Stimulated activated CD8-positive, alpha-beta memory T cell treated with anti-CD3 and anti-CD28 coated beads, Interleukin-15, amount 100 ng/mL, for 48 hours (primary cell): ENCODE results near the gene CDH23.

ENCODE experiments used
- DNase-seq, 2 donors: peaks; one replicate each; pipeline ENCODE4 v3.0.0-alpha.2; 2020; ENCODE audit warnings: low read depth in 2 of 2

Gene CDH23

DNA sequence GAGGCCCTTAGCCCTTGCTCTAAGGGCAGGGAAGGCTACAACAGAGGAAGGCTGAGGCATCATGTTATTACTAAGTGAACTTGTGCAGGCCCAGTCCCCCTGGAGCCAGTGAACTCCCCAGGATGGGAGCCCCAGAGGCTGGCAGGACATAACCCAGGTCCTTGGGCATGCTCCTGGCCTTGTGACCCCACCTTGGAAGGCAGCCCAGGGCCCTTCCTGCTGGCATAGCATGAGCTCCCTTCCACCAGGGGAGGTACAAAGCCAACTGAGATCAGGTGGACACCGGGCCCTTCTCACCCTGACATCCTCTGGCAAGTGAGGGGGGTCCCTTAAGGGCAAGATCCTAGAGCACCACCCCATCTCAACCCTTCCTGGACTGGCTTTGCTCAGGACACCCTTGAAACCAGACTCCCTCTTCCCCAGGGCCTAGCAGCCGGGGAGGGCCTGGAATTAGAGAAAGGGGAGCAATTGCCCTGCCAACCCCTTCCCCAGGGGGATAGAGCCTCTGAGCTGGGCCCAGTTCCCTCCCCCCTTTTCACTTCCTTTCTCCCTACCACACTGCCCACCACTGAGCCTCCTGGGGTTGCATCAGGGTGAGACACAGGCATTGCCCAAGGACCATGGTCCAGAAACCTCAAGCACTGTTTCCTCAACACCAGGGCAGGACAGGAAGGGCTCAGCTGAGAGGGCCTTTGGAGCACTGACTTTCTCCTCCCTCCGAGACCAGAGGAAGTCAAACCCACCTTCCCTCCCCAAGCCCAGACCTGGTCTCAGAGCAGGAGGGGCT, 378.4 kb downstream of the CDH23 start:
- DNase-seq: no peak

DNA sequence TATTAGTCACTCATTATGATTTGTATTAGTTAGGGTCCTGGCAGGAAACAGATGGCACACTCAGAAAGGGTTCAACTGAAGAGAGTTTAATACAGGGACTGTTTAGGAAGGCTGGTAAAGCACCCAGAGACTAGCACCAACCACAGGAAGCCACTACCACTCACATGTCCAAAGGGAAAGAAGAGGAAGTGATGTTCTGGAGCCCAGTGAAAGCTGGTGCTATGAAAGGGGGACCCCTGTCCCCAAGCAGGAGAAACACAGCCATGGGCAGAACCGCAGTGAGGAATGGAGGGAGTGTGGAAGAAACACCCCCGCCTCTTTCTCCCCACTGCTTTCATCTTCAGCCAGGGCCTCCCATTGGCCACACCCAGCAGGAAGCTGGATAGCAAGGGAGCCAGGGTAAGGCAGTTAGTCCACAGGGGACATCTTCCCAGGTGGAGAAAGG, 379.8 kb downstream of the CDH23 start:
- no peak for DNase-seq

DNA sequence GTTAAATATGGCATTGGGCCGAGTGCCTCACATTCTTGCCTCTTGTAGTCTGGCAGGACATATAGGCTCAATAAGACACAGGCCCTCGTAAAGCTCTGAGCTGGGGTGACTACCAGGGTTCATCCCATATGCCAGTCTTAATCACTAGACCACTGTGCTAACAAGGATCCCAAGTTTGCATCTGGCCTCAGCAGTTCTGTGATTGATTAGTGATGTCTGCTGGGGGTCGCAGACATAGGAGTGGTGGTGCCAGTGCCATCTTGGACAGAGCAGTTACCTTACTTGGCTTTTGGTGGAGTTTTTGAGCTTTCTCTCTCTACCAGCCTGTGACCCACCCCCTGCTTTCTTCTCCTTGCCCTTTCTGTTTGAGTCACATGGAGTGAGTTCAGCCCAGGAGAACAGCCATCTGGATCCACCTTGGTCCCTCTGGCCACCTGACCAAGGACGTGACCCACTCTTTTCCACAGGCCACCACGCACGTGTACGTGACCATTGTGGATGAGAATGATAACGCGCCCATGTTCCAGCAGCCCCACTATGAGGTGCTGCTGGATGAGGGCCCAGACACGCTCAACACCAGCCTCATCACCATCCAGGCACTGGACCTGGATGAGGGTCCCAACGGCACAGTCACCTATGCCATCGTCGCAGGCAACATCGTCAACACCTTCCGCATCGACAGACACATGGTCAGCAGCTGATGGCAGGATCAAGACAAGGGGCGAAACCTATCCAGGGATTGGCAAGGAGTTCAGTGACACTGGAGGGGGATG, 380.7 kb downstream of the CDH23 start:
- no peak for DNase-seq

DNA sequence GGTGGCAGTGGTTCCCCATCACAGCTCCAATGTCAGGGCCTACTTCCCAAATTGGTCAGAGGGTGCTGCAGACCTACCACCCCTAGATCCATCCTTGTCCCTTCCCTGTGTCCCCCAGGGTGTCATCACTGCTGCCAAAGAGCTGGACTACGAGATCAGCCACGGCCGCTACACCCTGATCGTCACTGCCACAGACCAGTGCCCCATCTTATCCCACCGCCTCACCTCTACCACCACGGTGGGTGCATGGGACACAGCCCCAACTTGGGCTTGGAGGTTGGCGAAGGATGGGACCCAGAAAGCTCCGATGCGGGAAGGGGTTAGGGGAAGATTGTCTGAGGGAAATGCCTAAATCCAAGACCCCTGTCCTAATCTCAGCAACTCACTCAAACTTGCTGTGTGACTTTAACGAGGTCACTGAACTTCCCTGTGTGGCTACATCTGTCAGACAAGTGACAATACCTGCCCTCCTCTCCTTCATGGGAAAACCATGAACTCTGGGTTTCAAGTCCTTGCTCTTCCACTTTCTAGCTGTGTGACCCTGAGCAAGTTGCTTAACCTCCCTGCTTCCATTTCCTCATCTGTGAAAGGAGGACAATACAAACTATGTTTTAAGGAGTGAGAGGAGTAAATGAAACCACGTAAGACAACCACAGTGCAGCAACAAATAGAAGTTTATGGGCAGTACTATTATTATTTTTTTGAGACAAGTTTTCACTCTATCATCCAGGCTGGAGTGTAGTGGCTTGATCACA, 381.5 kb downstream of the CDH23 start:
- DNase-seq: no peak

DNA sequence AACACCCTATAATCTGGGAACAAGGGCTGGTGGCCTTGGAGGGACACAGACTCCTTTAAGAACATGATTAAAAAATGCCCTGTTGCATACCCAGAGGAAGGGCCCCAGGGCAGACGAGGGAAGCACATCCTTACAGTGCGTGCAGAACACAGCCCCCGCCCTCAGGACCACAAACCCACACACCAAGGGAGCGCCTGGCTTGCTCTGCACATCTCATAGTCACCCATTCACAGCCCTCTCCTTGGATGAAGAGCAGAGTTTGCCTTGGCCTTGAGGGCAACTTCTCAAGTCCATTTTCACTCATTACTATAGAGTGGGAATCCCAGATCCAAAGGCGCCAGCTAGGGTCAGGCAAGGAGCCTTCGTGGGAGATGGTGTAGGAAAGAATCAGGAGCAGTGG, 382.9 kb downstream of the CDH23 start:
- no peak for DNase-seq

GRCh38 chr10:71780156-71780555, 383.4 kb downstream of the CDH23 start:
- DNase-seq: no peak

DNA sequence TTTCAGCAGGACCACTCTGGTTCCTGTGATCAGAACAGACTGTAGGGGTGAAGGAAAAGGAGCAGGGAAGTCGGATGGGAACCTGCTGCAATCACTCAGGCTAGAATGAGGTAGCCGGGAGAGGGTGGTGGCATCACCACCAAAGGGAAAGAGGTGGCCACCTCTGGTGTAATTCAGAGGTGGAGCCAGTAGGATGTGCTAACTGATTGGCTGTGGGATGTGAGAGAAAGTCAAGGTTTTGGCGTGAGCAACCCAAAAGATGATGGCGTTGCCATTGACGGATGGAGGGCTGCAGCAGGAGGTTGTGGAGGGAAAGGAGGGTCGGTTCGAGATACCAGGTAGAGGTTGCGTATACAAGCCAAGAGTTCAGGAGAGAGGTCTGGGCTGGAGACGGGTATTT, 384.0 kb downstream of the CDH23 start:
- DNase-seq: no peak

- DNase-seq: no peak
Measured at GRCh38 chr10:71782221-71782916, 385.6 kb downstream of the CDH23 start.

GRCh38 chr10:71782917-71783490, 386.3 kb downstream of the CDH23 start:
- no peak for DNase-seq

DNA sequence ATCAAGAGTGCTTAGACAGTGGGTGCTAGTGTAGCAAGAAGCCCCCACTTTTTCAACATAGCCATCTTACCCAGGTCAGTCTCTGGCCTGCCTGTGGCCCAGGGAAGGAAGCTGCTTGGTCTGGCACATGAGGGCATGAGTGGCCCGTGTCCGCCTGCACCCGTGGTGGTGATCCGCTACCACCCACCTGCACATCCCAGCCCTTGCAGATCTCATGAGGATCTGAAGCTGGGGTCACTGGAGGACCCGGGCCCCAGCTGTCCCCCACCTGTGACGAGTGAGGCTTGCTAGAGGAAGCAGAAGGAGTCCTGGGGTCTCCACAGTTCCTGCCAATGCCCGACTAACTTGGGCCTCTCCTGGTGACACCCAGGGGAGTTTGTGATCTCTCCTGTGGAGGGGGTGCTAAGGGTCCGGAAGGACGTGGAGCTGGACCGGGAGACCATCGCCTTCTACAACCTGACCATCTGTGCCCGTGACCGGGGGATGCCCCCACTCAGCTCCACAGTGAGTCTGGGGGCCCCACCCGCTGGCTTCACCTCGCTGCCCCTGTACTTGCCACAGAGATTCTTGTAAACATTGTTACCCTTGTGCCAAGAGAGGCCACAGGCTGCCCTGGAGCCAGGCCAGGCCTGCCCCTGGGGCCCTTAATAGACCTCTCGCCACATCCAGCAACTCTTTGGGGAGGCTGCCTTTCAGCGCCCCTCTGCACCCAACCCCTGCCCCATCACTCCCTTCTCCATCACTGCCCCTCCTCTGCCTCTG, 387.4 kb downstream of the CDH23 start:
- DNase-seq: no peak

GRCh38 chr10:71784679-71785272, 388.1 kb downstream of the CDH23 start:
- no peak for DNase-seq

DNA sequence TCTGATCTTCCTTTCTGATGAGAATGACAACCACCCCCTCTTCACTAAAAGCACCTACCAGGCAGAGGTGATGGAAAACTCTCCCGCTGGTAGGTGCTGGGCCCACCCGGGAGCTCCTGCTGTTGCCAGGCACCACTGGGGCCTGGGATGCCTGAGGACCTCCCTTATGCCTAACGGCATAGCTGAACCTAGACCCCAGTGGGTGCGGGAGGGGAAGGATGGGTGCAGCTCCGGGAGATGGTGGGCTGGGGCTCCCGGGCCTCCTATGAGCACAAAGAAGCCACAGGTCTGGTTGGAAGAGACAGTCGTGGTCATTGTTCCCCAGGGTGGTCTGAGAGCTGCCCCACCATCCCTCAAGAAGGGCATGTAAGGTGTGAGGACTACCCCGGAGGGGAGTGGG, 392.2 kb downstream of the CDH23 start:
- DNase-seq: no peak

GRCh38 chr10:71789871-71790270, 393.2 kb downstream of the CDH23 start:
- no peak for DNase-seq

- DNase-seq: no peak
Measured at GRCh38 chr10:71790749-71791440, 394.2 kb downstream of the CDH23 start.

DNA sequence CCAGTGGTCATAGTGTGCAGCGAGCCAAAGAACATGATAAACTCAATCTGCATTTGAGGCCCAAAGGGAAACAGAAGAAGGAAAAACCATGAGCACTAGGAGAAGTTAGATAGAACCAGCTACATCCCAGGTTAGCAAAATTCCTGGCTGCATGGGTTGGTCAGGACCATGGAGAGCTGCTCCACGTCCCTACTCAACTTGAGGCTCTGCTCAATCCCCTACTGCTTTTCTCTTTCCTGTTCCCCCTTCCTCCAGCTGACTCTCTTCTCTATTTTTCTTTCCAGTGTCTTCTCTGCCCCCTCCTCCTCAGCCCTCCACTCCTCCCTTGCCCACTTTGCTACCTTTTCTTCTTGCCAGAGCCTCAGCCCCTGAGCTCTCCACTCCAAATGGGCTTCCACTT, 398.5 kb downstream of the CDH23 start:
- no peak for DNase-seq

- no peak for DNase-seq
Measured at GRCh38 chr10:71796749-71797405, 400.2 kb downstream of the CDH23 start.

DNA sequence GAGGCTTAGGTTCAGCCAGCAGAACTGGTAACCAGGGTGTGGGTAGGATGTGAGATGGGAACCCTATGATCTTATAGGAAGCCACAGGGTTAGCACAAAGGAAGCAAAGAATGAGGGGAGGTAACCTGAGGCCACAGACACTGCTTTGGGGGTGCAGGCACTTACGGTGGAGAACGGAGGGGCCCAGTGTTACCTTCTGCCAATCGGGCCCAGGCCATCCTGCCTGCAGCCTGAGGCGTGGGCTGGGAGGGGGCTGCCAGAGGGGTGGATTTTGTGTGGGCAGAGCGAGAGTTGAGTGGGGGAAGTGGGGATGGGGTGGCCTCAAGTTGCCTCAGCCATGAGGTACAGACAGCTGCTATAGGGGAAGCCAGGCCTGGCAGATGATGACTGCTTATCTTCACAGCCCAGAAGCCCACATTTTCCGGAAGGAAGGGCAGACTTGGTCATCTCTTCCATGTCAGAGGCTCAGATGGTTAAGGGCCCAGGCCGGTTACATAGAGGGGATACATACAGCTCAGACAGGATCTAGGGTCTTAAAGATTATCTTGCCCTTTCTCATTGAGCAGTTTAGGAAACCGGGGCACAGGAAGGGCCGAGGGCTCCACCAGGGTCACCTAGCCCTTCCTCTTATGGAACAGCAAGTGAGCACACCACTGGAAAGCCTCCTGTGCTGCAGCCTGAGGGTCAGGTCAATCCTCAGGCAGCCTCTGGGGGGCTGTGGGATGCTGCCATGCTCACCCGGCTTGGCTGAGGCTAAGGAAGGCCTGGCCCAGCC, 401.0 kb downstream of the CDH23 start:
- DNase-seq: no peak

GRCh38 chr10:71798308-71798624, 401.5 kb downstream of the CDH23 start:
- DNase-seq: no peak

- DNase-seq: no peak
Measured at GRCh38 chr10:71799112-71799511, 402.4 kb downstream of the CDH23 start.
